CD8-positive, alpha-beta memory T cell (primary cell): ENCODE measurements around the gene RBM7. TPM values are rescaled to one million over a fixed set of nuclear protein-coding genes. Genes with fewer than 3 reads are reported as not detected.

Source experiments
- CTCF ChIA-PET: fragments of 350-600 bp; sonication (Branson Sonifier 250); formaldehyde crosslinking; loops from one replicate; lab custom pipeline; 2021; ENCODE audit warnings: antibody characterized with exemption; lab: Charles Lee
- POLR2A ChIA-PET: fragments of 350-600 bp; sonication (Branson Sonifier 250); formaldehyde crosslinking; loops from one replicate; lab custom pipeline; 2021; ENCODE audit warnings: antibody characterized with exemption; lab: Charles Lee
- DNase-seq, 5 donors: peaks; one replicate each; pipeline versions ENCODE4 v3.0.0 to v3.0.0-alpha.2; 2020 to 2022; ENCODE audit warnings: mixed read lengths in 1 of 5
- H3K27ac ChIP-seq: one replicate; pipeline ENCODE4 v1.7.0; 2013; ENCODE audit warnings: low read depth, mild to moderate bottlenecking, low read length, moderate library complexity
- H3K27me3 ChIP-seq: 2 replicates; pipeline ENCODE4 v1.7.0; 2013; ENCODE audit warnings: low read length, mild to moderate bottlenecking; ENCODE audit not compliant: insufficient read depth, poor library complexity, severe bottlenecking
- H3K36me3 ChIP-seq: 2 replicates; pipeline ENCODE4 v1.7.0; 2013; ENCODE audit warnings: mild to moderate bottlenecking, low read length, moderate library complexity; ENCODE audit not compliant: insufficient read depth
- H3K4me1 ChIP-seq: 2 replicates; pipeline ENCODE4 v1.7.0; 2013; ENCODE audit warnings: mild to moderate bottlenecking, low read length, moderate library complexity; ENCODE audit not compliant: insufficient read depth
- H3K4me3 ChIP-seq: 2 replicates; pipeline ENCODE4 v1.7.0; 2013; ENCODE audit warnings: mild to moderate bottlenecking, low read length
- H3K9me3 ChIP-seq: 2 replicates; pipeline ENCODE4 v1.7.0; 2013; ENCODE audit warnings: mild to moderate bottlenecking, low read length
- H3K27ac Mint-ChIP-seq, 8 donors: one replicate each; pipeline ENCODE4 v1.8.0; 2020 to 2021; ENCODE audit warnings: mixed read lengths in 8 of 8, mild to moderate bottlenecking in 6 of 8, inconsistent platforms in 3 of 8, moderate library complexity in 3 of 8
- H3K27me3 Mint-ChIP-seq, 2 donors: one replicate each; pipeline ENCODE4 v1.8.0; 2020 to 2021; ENCODE audit warnings: mixed read lengths in 2 of 2, mild to moderate bottlenecking in 1 of 2, moderate library complexity in 1 of 2
- H3K36me3 Mint-ChIP-seq, 3 donors: one replicate each; pipeline ENCODE4 v1.8.0; 2020 to 2021; ENCODE audit warnings: mixed read lengths in 3 of 3, inconsistent platforms in 1 of 3, mild to moderate bottlenecking in 1 of 3
- H3K4me1 Mint-ChIP-seq, 3 donors: one replicate each; pipeline ENCODE4 v1.8.0; 2020 to 2021; ENCODE audit warnings: mixed read lengths in 3 of 3, inconsistent platforms in 1 of 3, mild to moderate bottlenecking in 1 of 3
- H3K4me3 Mint-ChIP-seq, 7 donors: one replicate each; pipeline ENCODE4 v1.8.0; 2020 to 2021; ENCODE audit warnings: mixed read lengths in 7 of 7, mild to moderate bottlenecking in 6 of 7, moderate library complexity in 4 of 7, inconsistent platforms in 2 of 7
- H3K9me3 Mint-ChIP-seq, 5 donors: one replicate each; pipeline ENCODE4 v1.8.0; 2020 to 2022; ENCODE audit warnings: mixed read lengths in 5 of 5, mild to moderate bottlenecking in 3 of 5, moderate library complexity in 2 of 5, inconsistent platforms in 1 of 5
- polyA plus RNA-seq: library from polyadenylated mRNA; unstranded; fragments of 300-500 nt; fragmentation: Illumina TruSeq; gene quantifications from one replicate; pipeline ENCODE4 v1.2.3, GENCODE V29; 2021
- total RNA-seq, 2 experiments: library from RNA; stranded (reverse); gene quantifications; one replicate each; pipeline ENCODE4 v1.2.3, GENCODE V29; 2021

The RBM7 gene
- total and polyA plus RNA-seq, 3 experiments from 2014 or later: 23.1 to 37.7 (median 35.7) TPM

- Histone ChIP-seq H3K9me3 (no peaks in the 10 kb centered on the region), H3K36me3 (peaks cover 11% of the 10 kb centered on the region), H3K27ac (no peak overlapping the region), H3K4me3 (no peak overlapping the region), H3K4me1 (peaks cover 15% of the 10 kb centered on the region), H3K27me3 (no peaks in the 10 kb centered on the region)
- Mint-ChIP-seq H3K27me3 (no peaks in the 10 kb centered on the region), H3K9me3 (no peaks in the 10 kb centered on the region), H3K4me1 (peaks cover 40 to 58% (median 55%) of the 10 kb centered on the region in 3 donors), H3K36me3 (peaks cover 6 to 54% (median 20%) of the 10 kb centered on the region in 3 donors), H3K27ac (no peak overlapping the region), H3K4me3 (no peak overlapping the region)
- no peak for DNase-seq
- POLR2A ChIA-PET: no interaction called here
- CTCF ChIA-PET: no interaction called here
Measured at GRCh38 chr11:114442536-114442935, 42.1 kb downstream of the RBM7 start.

- H3K27ac Mint-ChIP-seq: peak overlapping the region in 1 of 8 donors; percentile 24
- peaks cover 27% of the 10 kb centered on the region for H3K36me3 ChIP-seq
- H3K4me1 ChIP-seq: no peaks in the 10 kb centered on the region
- no peak overlapping the region for H3K4me3 Mint-ChIP-seq
- no peaks in the 10 kb centered on the region for H3K9me3 ChIP-seq
- H3K36me3 Mint-ChIP-seq: peaks cover 6 to 81% (median 29%) of the 10 kb centered on the region in 3 donors
- POLR2A ChIA-PET: no interaction called here
- CTCF ChIA-PET: no interaction called here
- no peak overlapping the region for H3K27ac ChIP-seq
- peaks cover 12 to 24% (median 17%) of the 10 kb centered on the region in 3 donors for H3K4me1 Mint-ChIP-seq
- no peak overlapping the region for H3K4me3 ChIP-seq
- no peaks in the 10 kb centered on the region for H3K27me3 ChIP-seq
- H3K27me3 Mint-ChIP-seq: no peaks in the 10 kb centered on the region
- no peak for DNase-seq
- H3K9me3 Mint-ChIP-seq: no peaks in the 10 kb centered on the region
Measured at GRCh38 chr11:114447444-114447843, 47.0 kb downstream of the RBM7 start.

DNA sequence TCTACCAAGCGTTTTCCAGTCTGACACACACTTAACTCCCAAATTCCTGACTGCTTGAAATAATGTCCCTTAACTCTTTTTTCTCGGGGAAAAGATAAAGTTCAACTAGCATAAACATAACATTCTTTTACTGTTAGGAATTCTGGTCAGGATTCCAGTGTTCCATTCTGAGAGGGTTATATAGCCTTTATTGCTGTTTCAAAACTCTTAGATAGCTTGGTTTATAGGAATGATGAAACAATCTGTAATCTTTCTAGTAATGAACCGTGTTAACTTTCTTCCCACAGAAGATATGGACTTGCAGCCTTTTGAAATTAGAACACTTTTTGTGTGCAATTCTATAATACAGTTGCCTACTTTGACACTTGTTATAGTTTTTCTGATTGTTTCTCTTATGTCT, 47.4 kb downstream of the RBM7 start:
- no peak overlapping the region for H3K4me3 ChIP-seq
- peaks cover 27% of the 10 kb centered on the region for H3K36me3 ChIP-seq
- no peaks in the 10 kb centered on the region for H3K27me3 ChIP-seq
- CTCF ChIA-PET: no interaction called here
- no peaks in the 10 kb centered on the region for H3K9me3 ChIP-seq
- no peak overlapping the region for H3K27ac Mint-ChIP-seq
- POLR2A ChIA-PET: no interaction called here
- no peaks in the 10 kb centered on the region for H3K27me3 Mint-ChIP-seq
- H3K36me3 Mint-ChIP-seq: peaks cover 6 to 84% (median 31%) of the 10 kb centered on the region in 3 donors
- H3K4me1 ChIP-seq: no peaks in the 10 kb centered on the region
- H3K27ac ChIP-seq: no peak overlapping the region
- no peak overlapping the region for H3K4me3 Mint-ChIP-seq
- no peak for DNase-seq
- H3K4me1 Mint-ChIP-seq: peaks cover 12 to 22% (median 15%) of the 10 kb centered on the region in 3 donors
- no peaks in the 10 kb centered on the region for H3K9me3 Mint-ChIP-seq

DNA sequence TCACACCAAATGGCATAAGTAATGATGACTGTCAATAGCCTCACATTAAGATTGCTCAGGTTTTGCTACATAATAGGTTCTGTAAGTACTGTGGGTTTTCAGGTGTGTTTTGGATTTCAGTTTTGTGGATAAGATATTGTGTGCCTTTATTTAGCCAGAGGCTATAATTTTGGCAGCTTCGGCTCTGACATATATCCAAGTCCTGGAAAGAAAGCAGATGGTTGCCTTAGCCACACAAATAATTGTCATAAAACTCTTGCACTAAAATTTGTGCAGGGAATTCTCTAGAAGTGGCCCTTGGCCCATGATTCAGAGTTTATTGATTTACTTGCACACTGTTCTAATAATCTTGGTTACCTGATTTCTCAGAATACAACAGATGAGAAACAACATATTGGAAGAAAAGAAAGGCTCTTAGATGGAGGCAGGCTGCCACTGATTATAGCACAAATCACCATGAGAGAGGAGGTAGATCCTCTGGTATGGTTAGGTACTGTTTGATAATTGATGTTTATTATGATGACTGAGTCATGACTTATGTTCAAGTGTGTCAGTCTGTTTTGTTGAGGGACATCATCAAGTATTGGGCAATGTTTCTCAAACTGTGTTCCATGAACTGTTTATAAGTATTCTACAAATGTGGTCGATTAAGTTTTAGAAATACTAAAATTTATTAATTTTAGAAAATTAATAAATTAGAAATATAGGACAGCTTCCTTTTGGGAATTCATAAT, 48.5 kb downstream of the RBM7 start:
- no peak overlapping the region for H3K27ac Mint-ChIP-seq
- peaks cover 27% of the 10 kb centered on the region for H3K36me3 ChIP-seq
- CTCF ChIA-PET: no interaction called here
- H3K9me3 ChIP-seq: no peaks in the 10 kb centered on the region
- POLR2A ChIA-PET: no interaction called here
- H3K27me3 Mint-ChIP-seq: no peaks in the 10 kb centered on the region
- H3K4me1 Mint-ChIP-seq: peaks cover 12 to 16% (median 15%) of the 10 kb centered on the region in 3 donors
- no peak overlapping the region for H3K4me3 Mint-ChIP-seq
- peaks cover 6 to 87% (median 31%) of the 10 kb centered on the region in 3 donors for H3K36me3 Mint-ChIP-seq
- no peak overlapping the region for H3K27ac ChIP-seq
- DNase-seq: no peak
- H3K4me3 ChIP-seq: no peak overlapping the region
- no peaks in the 10 kb centered on the region for H3K27me3 ChIP-seq
- no peaks in the 10 kb centered on the region for H3K4me1 ChIP-seq
- no peaks in the 10 kb centered on the region for H3K9me3 Mint-ChIP-seq

GRCh38 chr11:114449845-114450244, 49.4 kb downstream of the RBM7 start:
- no peak overlapping the region for H3K27ac Mint-ChIP-seq
- H3K36me3 Mint-ChIP-seq: peaks cover 6 to 80% (median 27%) of the 10 kb centered on the region in 3 donors
- Histone ChIP-seq H3K4me1 (no peaks in the 10 kb centered on the region), H3K9me3 (no peaks in the 10 kb centered on the region), H3K27me3 (no peaks in the 10 kb centered on the region), H3K36me3 (peaks cover 22% of the 10 kb centered on the region), H3K27ac (no peak overlapping the region), H3K4me3 (no peak overlapping the region)
- no peaks in the 10 kb centered on the region for H3K27me3 Mint-ChIP-seq
- no peak for DNase-seq
- no peaks in the 10 kb centered on the region for H3K9me3 Mint-ChIP-seq
- CTCF ChIA-PET: no interaction called here
- H3K4me1 Mint-ChIP-seq: peaks cover 7 to 12% (median 11%) of the 10 kb centered on the region in 3 donors
- POLR2A ChIA-PET: no interaction called here
- no peak overlapping the region for H3K4me3 Mint-ChIP-seq

GRCh38 chr11:114452399-114452798, 51.9 kb downstream of the RBM7 start:
- Histone ChIP-seq H3K27ac (no peak overlapping the region), H3K4me1 (no peaks in the 10 kb centered on the region), H3K9me3 (no peaks in the 10 kb centered on the region), H3K4me3 (no peak overlapping the region), H3K27me3 (no peaks in the 10 kb centered on the region), H3K36me3 (peaks cover 16% of the 10 kb centered on the region)
- Mint-ChIP-seq H3K9me3 (no peaks in the 10 kb centered on the region), H3K36me3 (peaks cover 0 to 60% (median 17%) of the 10 kb centered on the region in 3 donors), H3K4me1 (peaks cover under 1 to 2% (median 2%) of the 10 kb centered on the region in 3 donors), H3K27ac (no peak overlapping the region), H3K27me3 (no peaks in the 10 kb centered on the region), H3K4me3 (no peak overlapping the region)
- DNase-seq: no peak
- ChIA-PET POLR2A (no interaction called here), CTCF (no interaction called here)

Other genes with a start within 250 kb of the RBM7 start
- not detected for gene NNMT, start 104.3 kb upstream of the RBM7 start, total RNA-seq
- gene NNMT, start 104.3 kb upstream of the RBM7 start, polyA plus RNA-seq: not detected
- gene C11orf71, start 155 bp upstream of the RBM7 start, total RNA-seq: 1 to 10 TPM; 8.2 to 9.3 TPM
- gene C11orf71, start 155 bp upstream of the RBM7 start, polyA plus RNA-seq: 10.0 TPM
- 10 to 100 TPM; 77.7 to 79.8 TPM for gene REXO2, start 38.8 kb downstream of the RBM7 start, total RNA-seq
- gene REXO2, start 38.8 kb downstream of the RBM7 start, polyA plus RNA-seq: 52.9 TPM
- not detected for gene NXPE1, start 159.2 kb downstream of the RBM7 start, total RNA-seq
- not detected for gene NXPE1, start 159.2 kb downstream of the RBM7 start, polyA plus RNA-seq
- not detected for gene NXPE4, start 195.1 kb downstream of the RBM7 start, total RNA-seq
- gene NXPE4, start 195.1 kb downstream of the RBM7 start, polyA plus RNA-seq: not detected